GM23338 (cell line): ENCODE measurements around the gene POLR3K. TPM values are rescaled to one million over a fixed set of nuclear protein-coding genes. Genes with fewer than 3 reads are reported as not detected.

ENCODE experiments used
- ATAC-seq: fragments of 200-7000 bp; cut with Tn5 transposase; 3 replicates; pipeline ENCODE4 v1.9.1; 2020
- DNase-seq: peaks from one replicate; pipeline ENCODE4 v3.0.0-alpha.2; 2015; ENCODE audit warnings: low spot score
- H2AFZ ChIP-seq: fragments of 200-600 bp; sonication (generic); 2 replicates; pipeline ENCODE4 v1.8.0; 2016; ENCODE audit warnings: antibody characterized with exemption, mild to moderate bottlenecking, moderate library complexity
- H3F3A ChIP-seq: fragments of 200-600 bp; sonication (generic); replicated peaks from 2 replicates; pipeline ENCODE4 v1.8.0; 2017; ENCODE audit warnings: antibody characterized with exemption, mixed run types, low read depth
- H3K27ac ChIP-seq: fragments of 200-600 bp; sonication (generic); 2 replicates; pipeline ENCODE4 v1.6.1; 2016; ENCODE audit warnings: low read depth
- H3K27me3 ChIP-seq: fragments of 200-600 bp; sonication (generic); 2 replicates; pipeline ENCODE4 v1.8.0; 2016; ENCODE audit warnings: mild to moderate bottlenecking, mixed run types, moderate library complexity; ENCODE audit not compliant: insufficient read depth
- H3K36me3 ChIP-seq: fragments of 200-600 bp; sonication (generic); 2 replicates; pipeline ENCODE4 v1.8.0; 2016; ENCODE audit warnings: mild to moderate bottlenecking; ENCODE audit not compliant: insufficient read depth
- H3K4me1 ChIP-seq: fragments of 200-600 bp; sonication (generic); 2 replicates; pipeline ENCODE4 v1.8.0; 2016; ENCODE audit warnings: mild to moderate bottlenecking, moderate library complexity; ENCODE audit not compliant: insufficient read depth
- H3K4me2 ChIP-seq: fragments of 200-600 bp; sonication (generic); 2 replicates; pipeline ENCODE4 v1.7.1; 2017; ENCODE audit warnings: mixed run types
- H3K4me3 ChIP-seq: fragments of 200-600 bp; sonication (generic); 2 replicates; pipeline ENCODE4 v1.6.1; 2016; ENCODE audit warnings: mixed run types
- H3K79me2 ChIP-seq: fragments of 200-600 bp; sonication (generic); replicated peaks from 2 replicates; pipeline ENCODE4 v1.8.0; 2017; ENCODE audit warnings: mild to moderate bottlenecking; ENCODE audit not compliant: insufficient read depth
- H3K9me2 ChIP-seq: fragments of 200-600 bp; sonication (generic); 2 replicates; pipeline ENCODE4 v1.8.0; 2017; ENCODE audit not compliant: insufficient read depth
- H4K20me1 ChIP-seq: fragments of 200-600 bp; sonication (generic); replicated peaks from 2 replicates; pipeline ENCODE4 v1.8.0; 2017; ENCODE audit warnings: mild to moderate bottlenecking; ENCODE audit not compliant: insufficient read depth
- H3K27ac Mint-ChIP-seq: 2 replicates; pipeline ENCODE4 v1.8.0; 2020; ENCODE audit warnings: inconsistent platforms, mild to moderate bottlenecking, moderate library complexity, mixed read lengths
- H3K27me3 Mint-ChIP-seq: 3 replicates; pipeline ENCODE4 v1.8.0; 2022; ENCODE audit warnings: low read depth, mild to moderate bottlenecking, moderate library complexity, mixed read lengths, inconsistent platforms; ENCODE audit not compliant: insufficient read depth, poor library complexity
- H3K36me3 Mint-ChIP-seq: 3 replicates; pipeline ENCODE4 v1.8.0; 2021; ENCODE audit warnings: low read depth, mild to moderate bottlenecking, inconsistent platforms, moderate library complexity, mixed read lengths
- H3K4me1 Mint-ChIP-seq: 3 replicates; pipeline ENCODE4 v1.8.0; 2020; ENCODE audit warnings: mild to moderate bottlenecking, inconsistent platforms, mixed read lengths
- H3K4me3 Mint-ChIP-seq: 3 replicates; pipeline ENCODE4 v1.8.0; 2021; ENCODE audit warnings: moderate library complexity, mild to moderate bottlenecking, inconsistent platforms, mixed read lengths
- H3K9me3 Mint-ChIP-seq: 3 replicates; pipeline ENCODE4 v1.8.0; 2020; ENCODE audit warnings: moderate library complexity, mild to moderate bottlenecking, inconsistent platforms, mixed read lengths
- CREB1 ChIP-seq: fragments of 250-450 bp; sonication (Bioruptor Pico); IDR thresholded peaks from 2 replicates; pipeline ENCODE4 v1.5.0; 2020; ENCODE audit warnings: low read depth, mild to moderate bottlenecking, moderate library complexity
- CTCF ChIP-seq, 2 experiments: fragments of 200-600 bp in 1 of 2; sonication (generic) in 1 of 2; conservative IDR thresholded peaks; 2 replicates each; pipeline versions ENCODE4 v1.5.1 to v1.6.1; 2016 to 2017; ENCODE audit warnings: antibody characterized with exemption in 2 of 2, low read depth in 2 of 2, mild to moderate bottlenecking in 2 of 2, moderate library complexity in 1 of 2
- ETS1 ChIP-seq: IDR thresholded peaks from 2 replicates; pipeline ENCODE4 v1.6.1; 2016; ENCODE audit warnings: antibody characterized with exemption
- EZH2 ChIP-seq: fragments of 200-600 bp; sonication (generic); IDR thresholded peaks from one replicate; pipeline ENCODE4 v1.8.0; 2017; ENCODE audit warnings: antibody characterized with exemption, mild to moderate bottlenecking, low read depth; ENCODE audit not compliant: unreplicated experiment
- EZH2phosphoT487 ChIP-seq: fragments of 200-600 bp; sonication (generic); IDR thresholded peaks from one replicate; pipeline ENCODE4 v1.8.1; 2018; ENCODE audit warnings: antibody characterized with exemption; ENCODE audit not compliant: unreplicated experiment
- JUNB ChIP-seq: IDR thresholded peaks from one replicate; pipeline ENCODE4 v1.6.1; 2016; ENCODE audit warnings: antibody characterized with exemption; ENCODE audit not compliant: unreplicated experiment
- NANOG ChIP-seq: IDR thresholded peaks from 2 replicates; pipeline ENCODE4 v1.6.1; 2016; ENCODE audit warnings: antibody characterized with exemption, borderline replicate concordance
- POLR2AphosphoS5 ChIP-seq: IDR thresholded peaks from 2 replicates; pipeline ENCODE4 v1.6.1; 2016; ENCODE audit warnings: antibody characterized with exemption, low read depth
- REST ChIP-seq: IDR thresholded peaks from one replicate; pipeline ENCODE4 v1.6.1; 2018; ENCODE audit warnings: antibody characterized with exemption; ENCODE audit not compliant: unreplicated experiment
- STAT1 ChIP-seq: IDR thresholded peaks from one replicate; pipeline ENCODE4 v1.6.1; 2016; ENCODE audit warnings: antibody characterized with exemption; ENCODE audit not compliant: unreplicated experiment
- ZNF114 ChIP-seq: fragments of 250-450 bp; sonication (Bioruptor Pico); IDR thresholded peaks from 2 replicates; pipeline ENCODE4 v1.5.0; 2020; ENCODE audit warnings: mild to moderate bottlenecking, moderate library complexity
- ZNF331 ChIP-seq: fragments of 250-450 bp; sonication (Bioruptor Pico); IDR thresholded peaks from 2 replicates; pipeline ENCODE4 v1.5.0; 2020; ENCODE audit warnings: low read depth, mild to moderate bottlenecking, moderate library complexity
- ZNF462 ChIP-seq: fragments of 250-450 bp; sonication (Bioruptor Pico); IDR thresholded peaks from 2 replicates; pipeline ENCODE4 v1.5.0; 2020; ENCODE audit warnings: mild to moderate bottlenecking, moderate library complexity
- polyA plus RNA-seq: library from polyadenylated mRNA; unstranded; fragments of >200 nt; fragmentation: Nextera tagmentation; extraction: Ambion mirVana; gene quantifications from 2 replicates; pipeline ENCODE4 v1.2.1, GENCODE V29; 2016
- total RNA-seq: library from RNA; depleted of rRNA; stranded (reverse); fragments of >200 nt; shearing (Covaris generic); gene quantifications from 2 replicates; pipeline ENCODE4 v1.2.3, GENCODE V29; 2014

Gene POLR3K
- total and polyA plus RNA-seq, 2 experiments from 2014 or later, result 17.8 to 58.5 TPM

GRCh38 chr16:42691-43090, 10.7 kb downstream of the POLR3K start:
- H3K79me2 ChIP-seq, result peaks cover 11% of the 10 kb centered on the region
- DNase-seq (no peak), ATAC-seq (no peak)
- H3K36me3 ChIP-seq, result peaks cover 37% of the 10 kb centered on the region
- peaks cover 71% of the 10 kb centered on the region for H3K36me3 Mint-ChIP-seq
- H3K4me1 ChIP-seq, result no peaks in the 10 kb centered on the region
- H3F3A ChIP-seq, result 0 out of 2 replicates have a peak, but pooled peaks cover 11% of the 10 kb centered on the region
- no peak overlapping the region for H3K27ac ChIP-seq
- H3K27me3 Mint-ChIP-seq, result peaks cover 2% of the 10 kb centered on the region
- H2AFZ ChIP-seq, result no peak overlapping the region
- no peak overlapping the region for H3K4me2 ChIP-seq
- H4K20me1 ChIP-seq, result peaks cover 5% of the 10 kb centered on the region
- no peaks in the 10 kb centered on the region for H3K27me3 ChIP-seq
- 0 out of 3 replicates have a peak, but pooled peaks cover 2% of the 10 kb centered on the region for H3K4me1 Mint-ChIP-seq
- no peak overlapping the region for H3K4me3 Mint-ChIP-seq
- H3K9me2 ChIP-seq, result no peaks in the 10 kb centered on the region
- H3K9me3 Mint-ChIP-seq, result no peaks in the 10 kb centered on the region
- TF ChIP-seq ZNF114, result no peak
- TF ChIP-seq NANOG, result no peak
- TF ChIP-seq STAT1, result no peak
- TF ChIP-seq POLR2AphosphoS5, result no peak
- TF ChIP-seq ZNF331 (CRISPR knock-in tag), result no peak
- TF ChIP-seq ETS1, result no peak
- TF ChIP-seq EZH2, result no peak
- no peak for TF ChIP-seq CTCF (conservative IDR thresholded peaks at IDR 0.05; ENCODE audit: low read depth in 2 of 2)
- TF ChIP-seq CREB1 (CRISPR knock-in tag), result no peak
- TF ChIP-seq ZNF462 (CRISPR knock-in tag), result no peak
- no peak for TF ChIP-seq EZH2phosphoT487
- TF ChIP-seq REST, result no peak
- no peak for TF ChIP-seq JUNB
- peak overlapping the region; percentile 14; the same call in 1 of the 2 replicates for H3K27ac Mint-ChIP-seq
- no peak overlapping the region for H3K4me3 ChIP-seq
